GM12878 (cell line): ENCODE data around the gene ANKRD6. TPM values are rescaled to one million over a fixed set of nuclear protein-coding genes. Genes with fewer than 3 reads are reported as not detected.

ENCODE experiments used
- ATAC-seq: fragments of 200-7000 bp; cut with Tn5 transposase; 3 replicates; pipeline ENCODE4 v1.9.1; 2020; ENCODE audit warnings: mild to moderate bottlenecking, moderate library complexity
- BruUV-seq: library from RNA; stranded (reverse); fragments of 400-500 nt; replicated peaks from 2 replicates; lab custom pipeline; 2021; lab: Mats Ljungman, UMichigan
- CTCF ChIA-PET: fragments of 300-600 bp; sonication (Branson Sonifier 250); formaldehyde crosslinking; extraction: SDS; loops from one replicate; lab custom pipeline; 2021; ENCODE audit warnings: inconsistent platforms; lab: Yijun Ruan, JAX
- POLR2A ChIA-PET: fragments of 350-600 bp; formaldehyde crosslinking; extraction: SDS; loops from one replicate; lab custom pipeline; 2021; ENCODE audit warnings: inconsistent platforms; lab: Charles Lee
- RAD21 ChIA-PET: fragments of 300-600 bp; sonication (Branson Sonifier 250); formaldehyde crosslinking; loops from one replicate; lab custom pipeline; 2023; ENCODE audit warnings: antibody characterized with exemption; ENCODE audit not compliant: unreplicated experiment; lab: Charles Lee
- SMC1A ChIA-PET: fragments of 300-600 bp; sonication (Branson Sonifier 250); formaldehyde crosslinking; loops from one replicate; lab custom pipeline; 2023; ENCODE audit not compliant: unreplicated experiment, uncharacterized antibody; lab: Charles Lee
- DNase-seq: peaks from one replicate; pipeline ENCODE4 v3.0.0-alpha.2; 2011; ENCODE audit warnings: low read depth, low spot score
- FAIRE-seq: peaks from 3 replicates; lab custom pipeline; 2011; peaks lifted over from hg19 to GRCh38; lab: Jason Lieb, UNC
- H2AFZ ChIP-seq: 2 replicates; pipeline ENCODE4 v1.6.0; 2011; ENCODE audit warnings: low read depth, low read length, control low read depth; ENCODE audit not compliant: control insufficient read depth
- H3K27ac ChIP-seq: 2 replicates; pipeline ENCODE4 v1.5.1; 2011; ENCODE audit warnings: control low read depth; ENCODE audit not compliant: control insufficient read depth, insufficient read depth
- H3K27me3 ChIP-seq, 2 experiments: replicated peaks in 1 of 2; 2 replicates each; pipeline versions ENCODE4 v1.6.0 to v1.6.1; 2011; ENCODE audit warnings: low read length in 1 of 2; ENCODE audit not compliant: control insufficient read depth in 2 of 2, insufficient read depth in 2 of 2
- H3K36me3 ChIP-seq, 2 experiments: 2 replicates each; pipeline ENCODE4 v1.5.1; 2011; ENCODE audit warnings: low read length in 1 of 2; ENCODE audit not compliant: control insufficient read depth in 2 of 2, insufficient read depth in 2 of 2
- H3K4me1 ChIP-seq: 2 replicates; pipeline ENCODE4 v1.6.1; 2011; ENCODE audit warnings: mild to moderate bottlenecking, low read length, moderate library complexity, mixed read lengths; ENCODE audit not compliant: control insufficient read depth, insufficient read depth
- H3K4me2 ChIP-seq: 2 replicates; pipeline ENCODE4 v1.6.0; 2011; ENCODE audit warnings: control low read depth; ENCODE audit not compliant: control insufficient read depth, insufficient read depth
- H3K4me3 ChIP-seq: fragments of 200-600 bp; sonication (generic); 2 replicates; pipeline ENCODE4 v1.5.1; 2016
- H3K79me2 ChIP-seq: 2 replicates; pipeline ENCODE4 v1.6.0; 2011; ENCODE audit warnings: low read length; ENCODE audit not compliant: control insufficient read depth, insufficient read depth
- H3K9ac ChIP-seq: 2 replicates; pipeline ENCODE4 v1.8.0; 2011; ENCODE audit warnings: low read length, control low read depth, mixed read lengths; ENCODE audit not compliant: control insufficient read depth, insufficient read depth
- H3K9me3 ChIP-seq: replicated peaks from 3 replicates; pipeline ENCODE4 v1.5.1; 2011; ENCODE audit warnings: mild to moderate bottlenecking, low read length; ENCODE audit not compliant: control insufficient read depth, insufficient read depth
- H4K20me1 ChIP-seq: 2 replicates; pipeline ENCODE4 v1.6.0; 2011; ENCODE audit not compliant: control insufficient read depth, insufficient read depth
- BMI1 ChIP-seq: fragments of 450-650 bp; IDR thresholded peaks from 2 replicates; pipeline ENCODE4 v1.6.1; 2016; ENCODE audit warnings: mild to moderate bottlenecking, moderate library complexity, borderline replicate concordance
- CBX3 ChIP-seq: fragments of 200-600 bp; sonication (generic); IDR thresholded peaks from 2 replicates; pipeline ENCODE4 v1.6.1; 2016; ENCODE audit warnings: low read depth, borderline replicate concordance
- CBX5 ChIP-seq: sonication (generic); IDR thresholded peaks from 2 replicates; pipeline ENCODE4 v1.6.1; 2016; ENCODE audit warnings: low read depth, moderate library complexity, mild to moderate bottlenecking, inconsistent platforms
- IRF3 ChIP-seq: fragments of 450-650 bp; IDR thresholded peaks from 2 replicates; pipeline ENCODE4 v1.6.1; 2014; ENCODE audit warnings: mild to moderate bottlenecking
- NKRF ChIP-seq: fragments of 450-650 bp; conservative IDR thresholded peaks from 2 replicates; pipeline ENCODE4 v1.6.1; 2017; ENCODE audit warnings: mild to moderate bottlenecking, moderate library complexity
- PAX5 ChIP-seq: IDR thresholded peaks from 2 replicates; pipeline ENCODE4 v1.6.1; 2011; ENCODE audit warnings: low read depth, low read length, borderline replicate concordance
- POLR2AphosphoS2 ChIP-seq: IDR thresholded peaks from 2 replicates; pipeline ENCODE4 v1.6.1; 2011; ENCODE audit warnings: low read depth, mild to moderate bottlenecking, low read length, improper control_type of control experiment, moderate library complexity
- SRF ChIP-seq, 2 experiments: IDR thresholded peaks; 2 replicates each; pipeline ENCODE4 v1.6.1; 2011; ENCODE audit warnings: low read depth in 2 of 2, low read length in 2 of 2, mild to moderate bottlenecking in 1 of 2, moderate library complexity in 1 of 2
- STAT1 ChIP-seq: fragments of 450-650 bp; conservative IDR thresholded peaks from 2 replicates; pipeline ENCODE4 v1.6.1; 2014; ENCODE audit warnings: antibody characterized with exemption, mild to moderate bottlenecking
- STAT3 ChIP-seq: IDR thresholded peaks from 2 replicates; pipeline ENCODE4 v1.6.1; 2011; ENCODE audit warnings: low read depth, low read length, improper control_type of control experiment
- TARDBP ChIP-seq: IDR thresholded peaks from 2 replicates; pipeline ENCODE4 v1.6.1; 2016; ENCODE audit warnings: borderline replicate concordance
- TBL1XR1 ChIP-seq: IDR thresholded peaks from 2 replicates; pipeline ENCODE4 v1.6.1; 2012; ENCODE audit warnings: low read depth, low read length, improper control_type of control experiment
- USF2 ChIP-seq: IDR thresholded peaks from 2 replicates; pipeline ENCODE4 v1.6.1; 2011; ENCODE audit warnings: low read depth, low read length, improper control_type of control experiment, borderline replicate concordance
- ZNF217 ChIP-seq: fragments of 450-650 bp; IDR thresholded peaks from 2 replicates; pipeline ENCODE4 v1.6.1; 2017; ENCODE audit warnings: antibody characterized with exemption, mild to moderate bottlenecking
- ZNF384 ChIP-seq: IDR thresholded peaks from 2 replicates; pipeline ENCODE4 v1.6.1; 2012; ENCODE audit warnings: low read depth, mild to moderate bottlenecking, low read length, improper control_type of control experiment, borderline replicate concordance
- WGBS: methylation state at CpG from one replicate; pipeline ENCODE4 v1.1.6; 2016; ENCODE audit warnings: low lambda C conversion rate; ENCODE audit not compliant: insufficient replicate concordance, insufficient coverage; ENCODE audit errors: missing lambda C conversion rate; 5-methylcytosine and 5-hydroxymethylcytosine counted together
- in situ Hi-C: fragments of 300-500 bp; cut with MboI; formaldehyde crosslinking; loops from 9 replicates; pipeline ENCODE4 v1.14.3; 2018; ENCODE audit warnings: mixed read lengths
- intact Hi-C: fragments of 100-400 bp; cut with micrococcal nuclease; formaldehyde crosslinking; loops from one replicate; pipeline ENCODE4 v1.14.2; 2022; ENCODE audit not compliant: unreplicated experiment
- polyA plus RNA-seq, 11 experiments: library from polyadenylated mRNA; depleted of rRNA in 4 of 11; unstranded in 6 of 11; stranded (reverse) in 5 of 11; fragments of >200 nt; fragmentation: Nextera tagmentation in 4 of 11; fragmentation: Illumina TruSeq in 1 of 11; extraction: Ambion mirVana in 4 of 11; extraction: Trizol in 1 of 11; gene quantifications; 1 replicate in 1 of 11; 2 replicates in 10 of 11; pipeline versions ENCODE4 v1.2.1 to v1.2.3, GENCODE V29; 2011 to 2016; ENCODE audit warnings: inconsistent platforms in 2 of 11, missing spikeins in 2 of 11, low read depth in 1 of 11
- total RNA-seq, 4 experiments: library from RNA; depleted of rRNA in 3 of 4; stranded (reverse); fragments of >200 nt in 3 of 4; fragmentation: Illumina TruSeq in 1 of 4; extraction: Trizol in 1 of 4; gene quantifications; 2 replicates each; pipeline versions ENCODE4 v1.2.1 to v1.2.3, GENCODE V29; 2013 to 2021

ANKRD6 gene
- total and polyA plus RNA-seq, 10 of the 15 experiments (the other 5 are each of a cell fraction or from before 2014, with no cell fraction given): 0.03 to 0.90 (median 0.38) TPM

GRCh38 chr6:89536231-89536630 is 103.3 kb downstream of the ANKRD6 start:
- Histone ChIP-seq H3K79me2 (no peaks in the 10 kb centered on the region), H4K20me1 (no peaks in the 10 kb centered on the region), H3K27ac (no peak overlapping the region), H3K4me3 (no peak overlapping the region), H3K27me3 (no peaks in the 10 kb centered on the region), H3K36me3 (no peaks in the 10 kb centered on the region), H3K4me2 (no peak overlapping the region), H3K9me3 (no peaks in the 10 kb centered on the region), H2AFZ (no peak overlapping the region), H3K4me1 (no peaks in the 10 kb centered on the region), H3K9ac (no peak overlapping the region)
- no TSS peak for BruUV-seq
- intact Hi-C loops: no loop called here
- POLR2A ChIA-PET: no interaction called here
- ATAC-seq: peak; percentile 26; the same call in 1 of the 3 replicates
- WGBS: 49% methylated on average over 5 of the region's 5 CpGs
- no peak for DNase-seq
- RAD21 ChIA-PET: no interaction called here
- CTCF ChIA-PET: no interaction called here
- no peak for FAIRE-seq
- SMC1A ChIA-PET: interaction anchor here (1.2 kb wide), 1 partner anchor 9 kb away, joined by 4 read pairs; no protein-coding TSS in a partner anchor
- no peak for TF ChIP-seq NKRF
- TF ChIP-seq IRF3: no peak
- no peak for TF ChIP-seq STAT1
- TF ChIP-seq, all 136 proteins: peak for 0
- in situ Hi-C loops: no loop called here

- no peak overlapping the region for H3K4me3 ChIP-seq
- no peak overlapping the region for H3K4me2 ChIP-seq
- H4K20me1 ChIP-seq: no peaks in the 10 kb centered on the region
- ChIA-PET CTCF (no interaction called here), POLR2A (no interaction called here), SMC1A (interaction anchor here (0.6 kb wide), 1 partner anchor 556 kb away, joined by 3 read pairs; no protein-coding TSS in a partner anchor), RAD21 (no interaction called here)
- no peaks in the 10 kb centered on the region for H3K4me1 ChIP-seq
- H3K79me2 ChIP-seq: no peaks in the 10 kb centered on the region
- H3K36me3 ChIP-seq: no peaks in the 10 kb centered on the region
- in situ Hi-C loops: no loop called here
- no TSS peak for BruUV-seq
- 81% methylated on average over 2 of the region's 2 CpGs for WGBS
- H3K27me3 ChIP-seq: no peaks in the 10 kb centered on the region
- intact Hi-C loops: no loop called here
- H3K27ac ChIP-seq: no peak overlapping the region
- FAIRE-seq (no peak), ATAC-seq (no peak), DNase-seq (no peak)
- no peak overlapping the region for H3K9ac ChIP-seq
- H2AFZ ChIP-seq: no peak overlapping the region
- no peaks in the 10 kb centered on the region for H3K9me3 ChIP-seq
- TF ChIP-seq BMI1 (no peak), USF2 (no peak), CBX5 (no peak), POLR2AphosphoS2 (no peak), STAT3 (no peak), ZNF384 (no peak), SRF (IDR thresholded peaks at IDR 0.05; ENCODE audit: low read depth in 2 of 2, low read length in 2 of 2) (no peak), TBL1XR1 (no peak), TARDBP (no peak), CBX3 (no peak), ZNF217 (no peak), PAX5 (no peak)
Measured at GRCh38 chr6:89539779-89540178, 106.8 kb downstream of the ANKRD6 start.
